Activated T-helper 9 cell treated with anti-CD3 and anti-CD28 coated beads, Interleukin-2, amount 50 U/mL, for 16 hours (primary cell): ENCODE results near the gene KLK8.

Source experiments
- DNase-seq: peaks from one replicate; pipeline ENCODE4 v3.0.0-alpha.2; 2020; ENCODE audit warnings: low read depth

The KLK8 gene

DNA sequence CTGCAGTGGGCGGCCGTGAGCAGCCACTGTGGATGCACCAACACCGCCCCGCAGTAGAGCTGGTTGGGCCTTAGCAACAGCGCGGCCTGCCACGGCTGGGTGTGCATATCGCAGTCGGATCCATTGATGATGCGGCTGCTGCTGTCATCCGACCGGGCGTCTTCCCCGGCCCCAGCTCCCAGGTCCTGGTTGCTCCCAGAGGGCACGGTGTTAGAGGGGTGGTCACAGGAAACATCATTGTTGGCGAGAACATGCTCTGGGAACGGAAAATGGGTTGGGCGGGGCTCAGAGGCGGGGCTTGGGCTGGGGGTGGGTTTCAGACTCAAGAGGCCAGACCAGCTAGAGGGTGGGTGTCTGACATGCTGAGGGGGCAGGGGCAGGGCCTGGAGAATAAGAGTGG, 51.5 kb downstream of the KLK8 start:
- no peak for DNase-seq

DNA sequence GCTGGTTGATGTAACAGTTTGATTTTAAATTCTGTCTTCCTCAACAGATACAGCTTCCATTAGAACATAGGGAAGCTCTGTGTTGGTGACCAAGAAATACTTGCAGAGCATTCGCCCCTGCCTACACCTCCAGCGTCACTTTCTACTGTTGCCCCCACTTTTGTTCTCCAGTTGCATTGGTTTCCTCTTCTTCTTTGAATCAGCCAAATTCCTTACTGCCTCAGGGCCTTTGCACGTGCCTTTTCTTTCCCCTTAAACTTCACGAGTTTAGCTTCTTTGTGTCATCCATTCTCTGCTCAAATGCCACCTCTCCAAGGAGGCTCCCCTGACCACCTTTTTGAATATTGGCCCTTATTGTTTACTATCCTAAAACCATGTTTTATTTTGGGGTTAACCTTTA, 54.3 kb downstream of the KLK8 start:
- no peak for DNase-seq
